SH-SY5Y (cell line): Measurements from ENCODE around the gene CD2.

Source experiments
- GATA2 ChIP-seq: IDR thresholded peaks from 2 replicates; pipeline ENCODE4 v1.6.1; 2011; ENCODE audit warnings: mild to moderate bottlenecking, low read depth, low read length
- GATA3 ChIP-seq: IDR thresholded peaks from 2 replicates; pipeline ENCODE4 v1.6.1; 2011; ENCODE audit warnings: low read depth, mild to moderate bottlenecking, low read length, moderate library complexity

DNA sequence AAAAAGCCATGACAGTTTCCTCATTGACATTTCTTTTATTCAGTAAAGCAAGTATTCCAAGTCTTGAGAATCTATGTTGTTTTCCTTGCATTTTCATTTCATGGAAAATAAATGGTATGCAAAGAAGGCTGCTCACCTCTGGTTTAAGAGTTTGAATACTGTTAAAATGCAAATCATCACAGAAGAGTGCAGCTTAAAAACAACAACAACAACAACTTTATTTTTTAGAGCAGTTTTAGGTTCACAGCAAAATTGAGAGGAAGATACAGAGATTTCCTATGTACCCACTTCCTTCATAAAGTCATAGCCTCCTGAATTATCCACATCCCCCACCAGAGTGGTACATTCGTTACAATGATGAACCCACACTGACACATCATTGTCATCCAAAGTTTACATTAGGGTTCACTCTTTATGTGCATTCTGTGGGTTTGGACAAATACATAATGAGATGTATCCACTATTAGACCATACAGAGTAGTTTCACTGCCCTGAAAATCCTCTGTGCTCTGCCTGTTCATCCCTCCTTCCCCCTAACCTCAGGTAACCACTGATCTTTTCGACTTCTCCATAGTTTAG, 39.2 kb downstream of the CD2 start:
- TF ChIP-seq GATA2 (no peak), GATA3 (no peak)
